Transverse colon (tissue), 4 donors: ENCODE measurements around the gene ERGIC3. TPM values are rescaled to one million over a fixed set of nuclear protein-coding genes. Genes with fewer than 3 reads are reported as not detected.

ENCODE experiments used
- DNase-seq: peaks from one replicate; pipeline ENCODE4 v3.0.0-alpha.2; 2019
- H3K27ac ChIP-seq, 4 donors: fragments of 200-600 bp; sonication (generic); 2 replicates each; pipeline ENCODE4 v1.5.1; 2016 to 2018; ENCODE audit warnings: inconsistent platforms in 4 of 4
- H3K27me3 ChIP-seq: fragments of 200-600 bp; sonication (generic); 2 replicates; pipeline ENCODE4 v1.5.1; 2017; ENCODE audit warnings: inconsistent platforms
- H3K36me3 ChIP-seq, 4 donors: fragments of 200-600 bp; sonication (generic); 2 replicates each; pipeline ENCODE4 v1.5.1; 2017 to 2019; ENCODE audit warnings: inconsistent platforms in 4 of 4
- H3K4me1 ChIP-seq, 4 donors: fragments of 200-600 bp; sonication (generic); 2 replicates each; pipeline ENCODE4 v1.5.1; 2017 to 2020; ENCODE audit warnings: inconsistent platforms in 4 of 4
- H3K4me3 ChIP-seq, 4 donors: fragments of 200-600 bp; sonication (generic); 1 replicate in 1 of 4; 2 replicates in 3 of 4; pipeline versions ENCODE4 v1.5.1 to v1.6.1; 2017 to 2019; ENCODE audit warnings: inconsistent platforms in 4 of 4
- H3K9me3 ChIP-seq, 2 donors: fragments of 200-600 bp; sonication (generic); 2 replicates each; pipeline ENCODE4 v1.5.1; 2017 to 2019; ENCODE audit warnings: inconsistent platforms in 2 of 2
- CTCF ChIP-seq, 5 experiments: fragments of 200-600 bp in 3 of 5; fragments of 450-650 bp in 2 of 5; sonication (generic) in 3 of 5; IDR thresholded peaks; 1 replicate in 2 of 5; 2 replicates in 3 of 5; pipeline ENCODE4 v1.5.1; 2016 to 2017; ENCODE audit warnings: antibody characterized with exemption in 5 of 5, inconsistent platforms in 3 of 5, mild to moderate bottlenecking in 2 of 5, moderate library complexity in 1 of 5
- EP300 ChIP-seq: sonication (generic); formaldehyde crosslinking; IDR thresholded peaks from one replicate; pipeline ENCODE4 v1.6.1; 2017; ENCODE audit warnings: antibody characterized with exemption, low read depth
- POLR2A ChIP-seq: fragments of 450-650 bp; IDR thresholded peaks from one replicate; pipeline ENCODE4 v1.6.1; 2016; ENCODE audit warnings: antibody characterized with exemption, mild to moderate bottlenecking, moderate library complexity
- POLR2AphosphoS5 ChIP-seq, 3 donors: sonication (generic); formaldehyde crosslinking; IDR thresholded peaks; one replicate each; pipeline ENCODE4 v1.6.1; 2016; ENCODE audit warnings: antibody characterized with exemption in 3 of 3
- WGBS, 2 donors: methylation state at CpG; one replicate each; pipeline ENCODE4 v1.1.5; 2018; ENCODE audit warnings: low coverage in 1 of 2; 5-methylcytosine and 5-hydroxymethylcytosine counted together
- in situ Hi-C, 4 donors: fragments of 200-750 bp; cut with MboI; loops; one replicate each; pipeline versions ENCODE4 v1.15.0 to v1.15.1; 2017; ENCODE audit warnings: low sequenced_read_pairs in 3 of 4, low pct_ligation_motif_present in 1 of 4, low pct_unique_long_range_greater_than_20kb in 1 of 4
- intact Hi-C: fragments of 100-400 bp; cut with DNase I; formaldehyde crosslinking; loops from one replicate; pipeline ENCODE4 v1.15.1; 2023; ENCODE audit warnings: low total_unique reads
- total RNA-seq, 4 donors: library from RNA; depleted of rRNA; stranded (reverse); fragments of >200 nt; gene quantifications; one replicate each; pipeline ENCODE4 v1.1.0, GENCODE V29; 2016

Gene ERGIC3
- total RNA-seq, 4 donors from 2014 or later: 115 to 398 (median 237) TPM

GRCh38 chr20:35555951-35556645, 14.2 kb downstream of the ERGIC3 start:
- intact Hi-C loops (no loop called here), in situ Hi-C loops (no loop called here)
- no peak overlapping the region for H3K27ac ChIP-seq
- no peaks in the 10 kb centered on the region for H3K27me3 ChIP-seq
- WGBS, 2 donors: 94 to 95% methylated on average over 11 to 21 of the region's 21 CpGs
- peaks cover 0 to 3% (median 0%) of the 10 kb centered on the region in 4 donors for H3K36me3 ChIP-seq
- no peak for TF ChIP-seq POLR2AphosphoS5 (IDR thresholded peaks at IDR 0.05)
- TF ChIP-seq POLR2A: no peak
- TF ChIP-seq EP300: no peak
- no peak for TF ChIP-seq CTCF (IDR thresholded peaks at IDR 0.05)
- H3K4me3 ChIP-seq: no peak overlapping the region
- peaks cover 0 to 6% (median 0%) of the 10 kb centered on the region in 4 donors for H3K4me1 ChIP-seq
- no peaks in the 10 kb centered on the region for H3K9me3 ChIP-seq
- no peak for DNase-seq

GRCh38 chr20:35556871-35557270, 15.0 kb downstream of the ERGIC3 start:
- 93% methylated on average over 8 of the region's 8 CpGs; no CpG with 5 or more reads in 1 of the 2 donors for WGBS, 2 donors
- no peaks in the 10 kb centered on the region for H3K27me3 ChIP-seq
- H3K9me3 ChIP-seq: no peaks in the 10 kb centered on the region
- in situ Hi-C loops (no loop called here), intact Hi-C loops (no loop called here)
- H3K36me3 ChIP-seq: no peaks in the 10 kb centered on the region
- no peak overlapping the region for H3K27ac ChIP-seq
- no peak for DNase-seq
- H3K4me3 ChIP-seq: no peak overlapping the region
- TF ChIP-seq CTCF (IDR thresholded peaks at IDR 0.05) (no peak), EP300 (no peak), POLR2AphosphoS5 (IDR thresholded peaks at IDR 0.05) (no peak), POLR2A (no peak)
- peaks cover 0 to 6% (median 0%) of the 10 kb centered on the region in 4 donors for H3K4me1 ChIP-seq

DNA sequence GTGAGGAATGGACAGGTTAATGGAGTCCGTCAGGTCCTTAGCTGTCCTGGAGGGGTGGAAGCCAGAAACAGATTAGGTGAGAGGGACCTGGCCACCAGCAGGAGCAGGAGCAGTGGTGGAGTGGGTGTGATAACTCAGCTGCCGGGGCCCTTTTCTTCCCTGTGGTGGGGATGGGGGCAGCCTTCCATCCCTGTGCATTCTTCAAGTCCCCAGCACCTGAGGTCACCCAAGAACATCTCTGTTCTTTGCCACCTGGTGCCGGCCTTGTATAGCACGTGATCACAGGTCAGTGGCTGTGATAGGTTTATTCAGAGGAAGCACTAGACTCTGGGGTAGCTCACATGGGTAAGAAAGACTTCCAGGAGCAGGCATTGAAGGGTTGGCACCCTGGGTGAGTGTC, 16.6 kb downstream of the ERGIC3 start:
- Histone ChIP-seq H3K4me1 (peaks cover 0 to 6% (median 0%) of the 10 kb centered on the region in 4 donors), H3K4me3 (no peak overlapping the region), H3K36me3 (no peaks in the 10 kb centered on the region), H3K9me3 (no peaks in the 10 kb centered on the region), H3K27me3 (no peaks in the 10 kb centered on the region), H3K27ac (no peak overlapping the region)
- TF ChIP-seq POLR2A: no peak
- TF ChIP-seq POLR2AphosphoS5 (IDR thresholded peaks at IDR 0.05): no peak
- no peak for TF ChIP-seq EP300
- TF ChIP-seq CTCF (IDR thresholded peaks at IDR 0.05): no peak
- intact Hi-C loops (no loop called here), in situ Hi-C loops (no loop called here)
- 97 to 100% methylated on average over 1 to 4 of the region's 4 CpGs for WGBS, 2 donors
- no peak for DNase-seq

DNA sequence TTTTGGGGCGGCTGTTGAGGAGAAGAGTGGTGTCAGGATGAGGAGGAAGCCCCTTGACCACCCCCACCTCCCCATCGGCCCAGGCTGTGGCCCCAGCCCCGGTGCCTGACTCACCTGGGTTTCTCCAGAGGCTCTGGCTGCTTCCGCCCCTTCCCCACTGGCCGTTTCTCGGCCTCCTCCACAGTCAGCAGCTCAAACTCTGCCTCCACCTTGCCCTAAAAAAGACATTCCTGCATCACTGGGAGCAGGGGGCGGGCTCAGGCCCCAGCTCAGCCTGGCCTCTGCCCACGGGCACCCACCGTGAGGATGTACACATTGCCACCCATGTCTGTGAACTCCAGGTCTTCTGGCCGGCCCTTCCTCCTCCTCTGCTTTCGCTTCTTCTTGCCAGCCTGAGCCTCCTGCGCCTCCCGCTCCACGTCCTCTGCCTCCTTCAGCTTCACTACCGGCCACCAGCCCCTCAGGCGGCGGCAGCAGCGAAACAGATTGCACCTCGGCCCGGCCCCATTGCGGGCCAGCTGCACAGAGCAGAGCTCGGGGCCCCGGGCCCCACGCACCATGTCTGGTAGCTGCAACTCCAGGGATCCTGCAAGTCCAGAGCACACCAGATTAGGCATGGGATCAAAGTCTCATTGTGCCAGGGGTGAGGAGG, 17.3 kb downstream of the ERGIC3 start:
- no peaks in the 10 kb centered on the region for H3K27me3 ChIP-seq
- in situ Hi-C loops: no loop called here
- no peak for DNase-seq
- WGBS, 2 donors: 89 to 90% methylated on average over 6 to 24 of the region's 24 CpGs
- TF ChIP-seq POLR2A (no peak), CTCF (IDR thresholded peaks at IDR 0.05) (no peak), POLR2AphosphoS5 (IDR thresholded peaks at IDR 0.05) (no peak), EP300 (no peak)
- intact Hi-C loops: no loop called here
- no peak overlapping the region for H3K27ac ChIP-seq
- no peaks in the 10 kb centered on the region for H3K9me3 ChIP-seq
- no peak overlapping the region for H3K4me3 ChIP-seq
- H3K36me3 ChIP-seq: no peaks in the 10 kb centered on the region
- H3K4me1 ChIP-seq: peaks cover 0 to 6% (median 0%) of the 10 kb centered on the region in 4 donors
